OCI-M1 (cell line): ENCODE data around the gene CD163L1.
"Not testable (repeated sequence)": the region's sequence is repeated elsewhere in the genome, so short reads cannot be mapped to it uniquely, and the experiment has no call there.

ENCODE experiments used
- DNase-seq: peaks from one replicate; lab custom pipeline; 2025; lab: John Stamatoyannopoulos, UW

CD163L1 gene

DNA sequence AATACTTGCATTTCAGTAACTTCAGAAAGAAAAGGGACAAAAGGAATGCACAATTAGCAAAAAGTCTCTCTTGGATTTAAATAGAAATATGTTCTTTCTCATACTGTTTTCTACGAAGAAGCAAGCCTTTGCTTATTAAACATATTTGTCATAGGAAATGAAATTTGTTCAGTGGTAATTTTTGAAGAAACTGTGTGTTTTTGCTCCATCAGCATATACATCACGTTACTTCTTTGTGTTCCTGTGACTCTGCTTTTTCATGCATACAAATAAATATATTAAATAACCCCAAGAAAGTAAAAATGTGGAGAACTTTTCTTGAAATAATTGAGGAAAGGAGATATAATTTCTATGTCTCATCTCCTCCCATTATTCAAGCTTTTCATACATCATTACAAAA, 39.7 kb downstream of the CD163L1 start:
- no peak for DNase-seq

DNA sequence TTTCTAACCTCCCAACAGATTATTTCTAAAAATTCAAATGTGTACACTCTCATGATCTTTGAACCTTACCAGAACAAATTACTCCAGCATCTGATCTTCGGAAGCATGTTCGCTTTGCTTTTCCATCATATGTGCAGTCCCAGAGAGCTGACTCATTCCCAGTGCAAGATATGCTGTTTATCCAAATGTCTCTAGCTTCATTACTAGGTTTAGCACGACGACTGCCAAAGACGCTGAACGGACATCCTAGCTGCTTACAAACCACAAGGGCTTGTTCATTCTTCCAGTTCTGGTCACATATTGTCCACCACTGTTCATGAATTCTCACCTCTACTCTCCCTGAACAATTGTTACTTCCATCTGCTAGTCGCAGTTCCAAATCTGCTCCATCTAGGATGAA, 40.5 kb downstream of the CD163L1 start:
- no peak for DNase-seq

DNA sequence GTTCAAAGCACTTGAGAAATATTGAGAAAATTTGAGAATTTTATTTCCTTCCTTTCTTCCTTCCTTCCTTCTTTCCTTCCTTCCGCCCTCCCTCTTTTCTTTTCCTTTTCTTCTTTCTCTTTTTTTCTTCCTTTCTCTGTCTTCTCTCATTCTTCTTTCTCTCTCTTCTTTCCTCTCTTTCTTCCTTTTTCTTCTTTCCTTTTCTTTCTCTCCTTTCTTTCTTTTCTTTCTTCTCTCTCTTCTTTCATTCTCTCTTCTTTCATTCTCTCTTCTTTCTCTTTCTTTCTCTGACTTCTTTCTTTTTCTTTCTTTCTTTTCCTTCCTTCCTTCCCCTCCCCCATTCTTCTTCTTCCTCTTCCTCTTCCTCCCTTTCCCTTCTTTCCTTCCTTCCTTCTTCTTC, 44.9 kb downstream of the CD163L1 start:
- no peak for DNase-seq

DNA sequence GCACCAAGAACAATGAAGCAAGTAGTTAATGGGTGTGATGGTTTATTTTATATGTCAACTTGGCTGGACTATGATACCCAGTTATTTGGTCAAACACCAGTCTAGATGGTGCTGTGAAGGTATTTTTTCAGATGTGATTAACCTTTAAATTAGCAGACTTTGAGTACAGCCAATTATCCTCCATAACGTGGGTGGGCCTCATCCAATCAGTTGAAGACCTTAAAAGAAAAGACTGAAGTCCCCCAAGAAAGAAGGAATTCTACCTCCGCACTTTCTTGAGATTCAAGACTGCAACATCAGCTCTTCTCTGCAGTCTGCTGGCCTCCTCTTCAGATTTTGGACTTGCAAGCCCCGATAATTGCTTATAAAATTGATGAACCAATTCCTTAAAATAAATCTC, 47.5 kb downstream of the CD163L1 start:
- DNase-seq, result no peak

DNA sequence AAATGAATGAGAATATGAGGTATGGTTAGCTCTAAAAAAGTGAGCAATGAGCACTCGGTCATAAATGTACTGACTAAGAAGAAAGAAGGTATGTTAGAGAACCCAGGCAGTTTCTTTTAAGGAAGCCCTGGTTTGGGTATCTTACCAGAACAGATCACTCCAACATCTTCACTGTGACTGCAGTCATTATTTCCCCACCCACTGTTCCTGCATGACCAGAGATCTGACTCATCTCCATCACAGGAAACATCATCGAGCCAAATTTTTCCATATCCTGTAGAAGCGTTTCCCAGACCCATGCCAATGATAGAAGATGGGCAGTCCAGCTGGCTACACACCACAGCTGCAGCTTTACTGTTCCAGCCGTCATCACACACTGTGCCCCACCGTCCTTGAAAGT, 48.0 kb downstream of the CD163L1 start:
- no peak for DNase-seq

DNA sequence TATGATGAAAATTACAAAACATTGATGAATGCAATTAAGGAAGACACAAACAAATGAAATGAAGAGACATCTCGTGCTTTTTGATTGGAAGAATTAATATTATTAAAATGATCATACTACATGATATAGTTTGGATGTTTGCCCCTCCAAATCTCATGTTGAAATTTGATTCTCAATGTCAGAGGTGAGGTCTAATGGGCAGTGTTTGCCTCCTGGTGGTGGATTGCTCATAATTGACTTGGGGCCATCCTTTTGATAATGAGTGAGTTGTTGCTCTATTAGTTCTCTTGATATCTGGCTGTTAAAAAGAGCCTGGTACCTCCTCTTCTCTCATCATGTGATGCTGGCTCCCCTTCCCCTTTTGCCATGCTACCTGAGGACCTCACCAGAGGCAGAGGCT, 56.7 kb downstream of the CD163L1 start:
- DNase-seq, result no peak

DNA sequence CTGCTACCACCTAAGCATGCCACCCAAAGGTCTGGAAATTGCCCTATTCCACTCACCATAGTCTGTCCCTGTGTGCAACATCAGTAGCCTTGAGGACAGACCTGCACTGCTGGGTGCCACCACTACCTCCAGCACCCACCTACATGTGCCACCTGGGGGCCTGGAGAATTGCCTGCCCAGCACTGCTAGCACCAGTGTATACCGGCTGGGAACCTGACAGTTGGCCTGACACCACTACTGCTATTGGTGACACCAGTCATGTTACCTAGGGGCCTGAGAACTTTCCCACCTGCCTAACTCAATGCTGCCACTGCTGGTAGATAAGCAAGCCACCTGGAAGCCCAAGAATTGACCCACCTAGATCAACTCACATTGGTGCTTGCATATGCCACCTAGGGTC, 60.8 kb downstream of the CD163L1 start:
- no peak for DNase-seq

DNA sequence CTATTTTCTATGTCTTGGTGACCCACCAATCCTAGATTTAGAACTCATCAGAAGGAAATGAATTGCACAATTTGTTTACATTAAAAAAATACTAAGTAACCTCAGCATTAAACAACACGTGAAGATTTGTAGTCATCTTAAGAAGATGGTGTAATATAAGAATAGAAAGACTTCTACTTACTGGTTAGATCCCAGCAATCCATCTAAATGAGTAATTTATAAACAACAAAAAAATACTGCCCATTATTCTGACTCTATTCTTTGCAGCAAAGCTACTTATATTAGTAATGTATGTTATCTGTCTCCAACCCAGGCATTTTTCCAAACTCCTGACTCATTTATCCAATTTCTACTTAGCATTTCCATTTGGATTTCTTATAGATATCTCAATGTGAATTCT, 67.8 kb downstream of the CD163L1 start:
- no peak for DNase-seq

DNA sequence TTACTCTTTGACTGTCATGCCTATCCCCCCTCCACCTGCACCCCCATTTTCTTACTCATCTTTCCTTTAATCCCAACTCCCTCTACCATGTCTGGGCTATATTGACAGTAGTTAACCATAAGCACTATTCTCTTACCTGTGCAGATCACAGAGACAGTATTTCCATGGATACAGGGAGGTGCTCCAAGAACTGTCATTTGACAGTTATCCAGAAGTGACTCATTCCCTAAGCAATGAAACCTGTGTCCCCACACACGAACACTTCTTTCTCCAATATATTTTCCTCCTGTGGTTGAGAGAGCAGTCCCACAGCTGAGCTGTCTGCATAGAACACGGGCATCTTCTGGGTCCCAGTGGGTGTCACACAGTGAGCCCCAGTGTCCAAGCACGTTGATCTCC, 68.8 kb downstream of the CD163L1 start:
- no peak for DNase-seq

DNA sequence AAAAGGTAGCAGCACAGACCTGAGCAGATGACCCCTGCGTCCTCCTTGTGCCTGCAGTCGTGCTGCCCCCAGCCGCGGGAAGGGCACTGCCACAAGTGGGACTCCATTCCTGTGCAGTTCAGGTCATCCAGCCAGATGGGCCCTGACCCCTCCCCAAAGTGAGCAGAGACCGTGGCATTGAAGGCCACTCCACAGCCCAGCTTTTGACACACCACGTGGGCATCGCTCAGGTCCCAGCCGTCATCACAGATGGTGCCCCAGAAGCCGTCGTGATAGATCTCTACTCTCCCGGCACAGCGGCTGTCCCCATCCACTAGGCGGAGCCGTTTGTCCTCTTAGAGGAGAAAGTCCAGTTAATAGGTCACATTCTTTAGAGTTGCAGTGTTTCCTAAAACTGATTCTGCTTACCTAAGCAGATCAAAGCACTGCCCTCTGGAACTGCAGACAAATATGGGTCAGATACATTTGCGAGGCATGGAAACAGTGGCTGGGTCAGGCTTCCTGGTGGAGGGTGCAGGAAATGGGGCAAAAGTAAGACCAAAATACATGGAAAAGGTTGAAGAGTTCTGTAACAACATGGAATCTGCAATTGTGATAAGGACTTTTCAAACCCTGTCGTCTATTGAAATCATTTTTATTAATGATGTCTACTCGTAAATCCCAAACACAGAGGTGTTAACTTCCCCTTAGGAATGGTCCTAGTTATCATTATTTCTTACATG, 69.4 kb downstream of the CD163L1 start:
- peak; percentile 90 for DNase-seq

DNA sequence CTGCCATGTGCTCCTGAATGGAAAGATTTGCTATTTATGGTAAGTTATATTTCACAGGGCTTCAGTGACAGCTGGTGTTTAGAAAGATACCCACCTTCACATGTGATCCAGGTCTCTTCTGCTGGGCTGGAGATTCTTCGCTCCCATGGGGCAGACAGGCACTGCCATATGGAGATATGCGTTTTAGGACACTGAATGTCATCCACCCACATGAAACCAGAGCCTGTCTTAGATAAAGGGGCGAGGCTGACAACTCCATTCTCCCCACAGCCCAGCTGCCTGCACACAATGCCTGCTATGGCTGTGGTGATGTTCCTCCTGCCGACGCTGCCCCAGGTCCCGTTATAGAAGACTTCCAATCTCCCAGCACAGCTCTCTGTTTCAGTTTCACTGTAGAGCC, 70.7 kb downstream of the CD163L1 start:
- DNase-seq, result peak; percentile 85

DNA sequence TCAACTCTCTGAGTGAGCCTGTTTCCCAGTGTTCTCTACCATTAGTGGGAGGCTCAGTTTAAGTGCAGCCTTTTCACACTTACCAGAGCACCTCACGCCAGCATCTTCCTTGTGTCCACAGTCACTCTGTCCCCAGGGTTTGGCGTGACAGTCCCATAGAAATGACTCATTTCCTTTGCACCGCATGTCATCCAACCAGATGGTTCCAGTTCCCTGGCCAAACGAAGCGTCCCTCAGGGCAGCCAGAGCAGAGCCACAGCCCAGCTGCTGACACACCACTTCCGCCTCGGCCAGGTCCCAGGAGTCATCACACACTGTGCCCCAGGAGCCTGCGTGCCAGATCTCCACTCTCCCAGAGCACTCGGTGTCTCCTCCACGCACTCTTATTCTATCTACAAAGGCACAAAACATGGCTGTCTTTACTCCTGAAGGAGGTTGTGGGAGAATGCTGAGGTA, 74.7 kb downstream of the CD163L1 start:
- DNase-seq, result no peak

DNA sequence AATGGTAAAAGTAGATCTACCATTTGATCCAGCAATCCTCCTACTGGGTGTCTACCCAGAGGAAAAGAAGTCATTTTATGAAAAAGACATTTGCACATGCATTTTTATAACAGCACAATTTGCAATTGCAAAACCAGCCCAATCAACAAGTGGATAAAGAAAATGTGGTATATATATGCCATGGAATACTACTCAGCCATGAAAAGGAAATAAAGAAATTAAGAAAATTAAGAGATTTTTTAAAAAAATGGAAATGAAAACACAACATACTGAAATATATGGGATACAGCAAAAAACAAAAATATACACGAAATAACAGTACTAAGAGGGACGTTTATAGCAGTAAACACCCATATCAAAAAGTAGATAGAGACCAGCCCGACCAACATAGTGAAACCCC, 81.2 kb downstream of the CD163L1 start:
- no peak for DNase-seq

DNA sequence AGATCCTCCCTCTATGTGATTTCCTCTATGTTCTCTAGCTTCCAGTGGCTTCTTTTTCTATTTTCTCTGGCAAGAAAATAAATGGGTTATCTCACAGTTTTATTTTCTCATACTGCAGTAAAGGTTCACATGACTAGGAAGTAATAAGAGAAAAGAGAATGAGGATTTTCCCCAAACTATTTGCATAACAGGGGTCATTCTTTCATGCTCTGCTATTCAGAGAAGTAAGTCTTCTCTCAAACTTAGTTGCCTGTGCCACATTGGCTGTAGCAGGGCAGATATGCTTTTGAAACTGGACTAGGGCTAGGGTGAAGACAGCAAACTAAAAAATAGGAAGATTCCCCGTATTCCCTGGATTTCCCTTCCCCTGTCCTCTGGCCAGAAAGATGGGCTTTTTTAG, 82.7 kb downstream of the CD163L1 start:
- DNase-seq, result no peak

DNA sequence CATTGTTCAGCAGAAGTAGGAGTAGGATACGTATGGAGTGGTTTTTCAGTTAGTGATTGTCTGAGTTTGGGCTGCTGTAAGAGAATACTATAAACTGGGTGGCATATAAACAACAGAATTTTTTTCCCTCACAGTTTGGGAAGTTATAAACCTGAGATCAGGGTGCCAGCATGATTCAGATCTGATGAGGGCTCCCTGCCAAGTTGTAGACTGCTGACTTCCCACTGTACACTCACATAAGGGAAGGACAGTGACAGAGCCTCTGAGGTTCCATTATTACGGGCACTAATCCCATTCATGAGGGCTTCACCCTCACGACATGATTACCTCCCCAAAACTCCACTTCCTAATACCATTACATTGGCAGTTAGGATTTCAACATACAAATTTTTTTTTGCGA, 89.4 kb downstream of the CD163L1 start:
- DNase-seq, result peak; percentile 52

DNA sequence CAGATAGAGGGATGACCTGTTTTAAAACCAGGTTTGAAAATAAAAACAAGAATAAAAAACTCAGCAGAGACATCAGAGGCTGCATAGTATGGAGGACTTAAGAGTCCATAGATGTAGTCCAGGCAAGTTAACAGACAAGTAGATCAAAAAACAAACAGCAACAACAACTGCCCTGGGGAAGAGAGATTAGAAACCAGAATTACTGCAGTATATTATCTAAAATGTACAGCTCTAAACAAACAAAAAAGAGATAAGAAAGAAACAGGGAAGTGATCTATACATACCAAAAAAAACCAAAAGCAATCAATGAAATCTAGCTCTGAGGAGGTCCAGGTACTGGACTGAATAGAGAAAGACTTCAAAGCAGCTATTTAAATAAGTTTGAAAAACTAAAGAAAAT, 91.3 kb downstream of the CD163L1 start:
- DNase-seq, result peak; percentile 78

DNA sequence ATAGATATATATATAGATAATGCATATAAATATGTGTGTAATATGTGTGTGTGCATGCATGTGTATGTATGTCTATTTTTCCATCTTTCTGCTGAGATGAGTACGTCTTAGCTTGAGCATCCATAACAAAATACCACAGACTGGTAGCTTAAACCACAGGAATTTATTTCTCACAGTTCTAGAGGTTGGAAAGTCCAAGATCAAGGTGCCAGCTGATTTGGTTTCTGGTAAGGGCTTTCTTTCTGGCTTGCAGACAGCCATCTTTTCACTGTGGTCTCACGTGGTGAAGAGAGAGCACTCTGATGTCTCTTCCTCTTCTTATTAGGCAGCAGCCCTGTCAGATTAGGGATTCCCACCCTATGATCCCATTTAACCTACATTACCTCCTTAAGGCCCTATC, 92.8 kb downstream of the CD163L1 start:
- no peak for DNase-seq

DNA sequence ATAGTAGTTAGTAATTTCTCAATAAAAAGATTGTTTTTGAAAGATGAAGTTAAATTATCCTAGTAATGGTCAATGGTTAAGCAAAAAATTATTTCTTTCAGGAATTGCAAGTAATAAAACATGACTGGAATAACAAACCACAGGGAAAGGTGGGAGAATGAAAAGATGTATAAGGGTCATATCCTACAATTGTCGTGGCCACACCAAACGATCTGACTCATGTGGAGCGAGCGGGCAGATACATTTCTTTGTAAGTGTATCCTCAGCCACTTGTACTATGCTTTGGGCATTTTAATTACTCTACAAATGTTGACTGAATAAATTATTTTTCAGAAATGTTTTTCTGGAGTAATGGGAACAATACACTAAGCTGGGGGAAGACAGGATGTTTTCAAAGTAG, 94.5 kb downstream of the CD163L1 start:
- no peak for DNase-seq

DNA sequence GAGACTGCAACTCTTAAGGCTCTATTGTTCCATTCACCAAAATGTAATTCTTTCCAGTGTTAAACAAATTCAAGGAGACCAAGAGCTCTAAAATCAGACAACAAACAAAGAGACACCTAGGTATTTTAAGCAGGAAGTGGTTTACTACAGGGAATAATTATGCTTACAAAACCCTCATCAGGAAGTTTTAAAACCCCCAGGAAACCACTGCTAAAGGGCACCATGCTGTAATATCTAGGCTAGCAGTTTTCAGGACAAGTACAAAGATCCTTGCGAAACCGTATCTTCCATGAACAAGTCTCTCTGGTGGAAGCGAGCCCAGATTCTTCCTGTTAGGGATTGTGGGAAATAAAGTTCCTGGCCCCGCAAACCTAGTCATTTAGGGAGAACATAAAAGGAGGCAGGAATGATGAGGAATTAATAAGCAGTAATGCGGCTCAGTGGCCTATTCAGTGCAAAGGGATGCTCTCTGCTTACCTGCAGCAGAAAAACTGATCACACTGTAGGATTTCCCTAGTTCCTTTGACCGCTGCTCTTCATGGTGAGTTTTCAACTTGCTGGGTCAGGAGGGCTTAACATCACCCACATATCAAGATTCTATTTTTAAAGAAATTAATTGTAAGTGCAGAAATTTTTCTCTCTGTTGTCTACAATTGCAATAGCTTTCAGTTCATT, 97.3 kb downstream of the CD163L1 start:
- DNase-seq, result no peak

DNA sequence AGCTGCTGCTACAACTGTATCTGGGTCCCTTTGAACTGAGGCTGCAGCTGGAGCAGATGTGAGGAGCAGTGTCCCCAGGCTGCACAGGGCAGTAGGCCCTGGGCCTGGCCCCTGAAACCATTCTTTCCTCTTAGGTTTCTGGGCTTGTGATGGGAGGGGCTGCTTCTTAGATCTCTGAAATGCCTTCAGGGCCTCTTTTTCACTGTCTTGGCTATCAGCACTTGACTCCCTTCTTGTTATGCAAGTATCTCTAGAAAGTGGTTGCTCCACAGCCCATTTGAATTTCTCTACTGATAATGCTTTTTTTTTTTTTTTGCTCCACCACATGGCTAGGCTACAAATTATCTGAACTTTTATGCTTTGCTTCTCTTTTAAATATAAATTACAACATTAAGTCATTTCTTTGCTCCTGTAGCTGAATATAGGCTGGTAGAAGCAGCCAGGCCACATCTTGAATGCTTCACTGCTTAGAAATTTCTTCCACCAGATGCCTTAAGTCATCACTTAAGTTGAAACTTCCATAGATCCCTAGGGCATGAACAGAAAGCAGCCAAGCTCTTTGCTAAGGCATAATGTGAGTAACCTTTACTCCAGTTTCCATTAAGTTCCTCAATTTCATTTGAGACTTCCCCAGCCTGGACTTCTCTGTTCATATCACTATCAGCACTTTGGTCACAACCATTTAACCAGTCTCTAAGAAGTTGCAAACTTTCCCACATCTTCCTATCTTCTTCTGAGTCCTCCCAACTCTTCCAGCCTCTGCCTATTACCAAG, 98.9 kb downstream of the CD163L1 start:
- DNase-seq, result peak; percentile 90

DNA sequence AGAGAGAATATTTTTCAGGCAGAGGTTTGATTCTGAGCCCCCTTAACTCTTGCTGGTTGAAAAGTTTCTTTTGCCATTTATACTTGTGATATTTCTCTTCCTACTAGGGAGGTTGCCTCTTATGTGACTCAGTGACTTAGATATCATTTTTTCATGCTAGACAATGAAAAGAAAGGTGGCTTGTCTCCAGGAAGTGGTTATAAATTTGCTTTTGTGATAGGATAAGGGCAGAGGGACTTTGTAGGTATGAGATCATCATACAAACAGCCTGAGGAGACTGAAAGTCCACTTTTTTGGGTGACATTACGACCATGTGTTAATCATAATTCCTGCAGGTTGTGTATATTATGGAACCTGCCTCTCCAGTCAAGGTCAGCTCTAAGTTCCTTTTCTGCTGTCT, 104.3 kb downstream of the CD163L1 start:
- peak; percentile 34 for DNase-seq

DNA sequence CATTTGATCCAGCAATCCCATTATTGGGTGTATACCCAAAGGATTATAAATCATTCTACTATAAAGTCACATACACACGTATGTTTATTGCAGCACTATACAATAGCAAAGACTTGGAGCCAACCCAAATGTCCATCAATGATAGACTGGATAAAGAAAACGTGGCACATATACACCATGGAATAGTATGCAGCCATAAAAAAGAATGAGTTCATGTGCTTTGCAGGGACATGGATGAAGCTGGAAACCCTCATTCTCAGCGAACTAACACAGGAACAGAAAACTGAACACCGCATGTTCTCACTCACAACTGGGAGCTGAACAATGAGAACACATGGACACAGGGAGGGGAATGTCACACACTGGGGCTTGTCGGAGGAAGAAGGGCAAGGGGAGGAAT, 106.2 kb downstream of the CD163L1 start:
- not testable (repeated sequence) for DNase-seq

DNA sequence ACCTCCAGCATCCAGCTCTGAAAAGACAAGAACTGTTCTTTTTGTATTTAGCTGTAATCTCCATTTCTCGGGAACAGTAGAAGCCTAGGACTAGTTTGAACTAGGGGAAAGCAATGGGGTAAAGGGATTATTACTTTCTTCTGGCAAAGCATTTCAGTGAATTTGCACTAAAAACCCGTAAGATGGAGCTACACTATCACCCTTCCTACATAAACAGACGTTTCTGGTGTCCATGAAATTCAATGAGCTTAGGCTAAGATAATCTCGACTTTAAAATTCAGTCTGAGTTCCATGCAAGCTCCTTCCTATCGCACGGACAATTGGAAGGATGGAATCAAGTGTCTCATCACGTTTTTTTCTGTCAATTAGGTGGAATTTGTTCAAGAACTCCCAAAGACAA, 116.0 kb downstream of the CD163L1 start:
- peak; percentile 62 for DNase-seq
